Body of pancreas (tissue), 4 donors: Measurements from ENCODE around the gene NR4A3. TPM values are rescaled to one million over a fixed set of nuclear protein-coding genes. Genes with fewer than 3 reads are reported as not detected.
"Not testable (repeated sequence)": the region's sequence is repeated elsewhere in the genome, so short reads cannot be mapped to it uniquely, and the experiment has no call there.

ENCODE experiments used
- ATAC-seq: fragments of 150-250 bp; one replicate; pipeline ENCODE4 v1.9.1; 2016
- DNase-seq, 4 donors: peaks; one replicate each; pipeline ENCODE4 v3.0.0-alpha.2; 2019
- H3K27ac ChIP-seq, 4 donors: fragments of 200-600 bp; sonication (generic); 1 replicate in 3 of 4; 2 replicates in 1 of 4; pipeline versions ENCODE4 v1.5.1 to v1.6.1; 2016 to 2019; ENCODE audit warnings: mild to moderate bottlenecking in 1 of 4, mixed read lengths in 1 of 4, moderate library complexity in 1 of 4
- H3K27me3 ChIP-seq, 2 donors: fragments of 200-600 bp; sonication (generic); one replicate each; pipeline ENCODE4 v1.6.0; 2016; ENCODE audit warnings: mild to moderate bottlenecking in 1 of 2
- H3K36me3 ChIP-seq, 2 donors: fragments of 200-600 bp; sonication (generic); replicated peaks in 1 of 2; 2 replicates each; pipeline ENCODE4 v1.5.1; 2016; ENCODE audit warnings: low read depth in 2 of 2; ENCODE audit not compliant: insufficient read depth in 1 of 2
- H3K4me1 ChIP-seq: fragments of 200-600 bp; sonication (generic); one replicate; pipeline ENCODE4 v1.6.0; 2016
- H3K4me3 ChIP-seq, 2 donors: fragments of 200-600 bp; sonication (generic); 1 replicate in 1 of 2; 2 replicates in 1 of 2; pipeline ENCODE4 v1.5.1; 2016 to 2019
- H3K9me3 ChIP-seq, 3 donors: fragments of 200-600 bp; sonication (generic); 1 replicate in 2 of 3; 2 replicates in 1 of 3; pipeline ENCODE4 v1.5.1; 2016
- CTCF ChIP-seq, 7 experiments: fragments of 450-650 bp in 4 of 7; fragments of 200-600 bp in 3 of 7; sonication (generic) in 3 of 7; IDR thresholded peaks; one replicate each; pipeline ENCODE4 v1.5.1; 2016 to 2019; ENCODE audit warnings: antibody characterized with exemption in 7 of 7
- POLR2A ChIP-seq, 3 donors: fragments of 450-650 bp; IDR thresholded peaks; one replicate each; pipeline ENCODE4 v1.6.1; 2016; ENCODE audit warnings: antibody characterized with exemption in 3 of 3, mild to moderate bottlenecking in 2 of 3
- WGBS, 2 donors: methylation state at CpG; one replicate each; pipeline ENCODE4 v1.1.5; 2017; 5-methylcytosine and 5-hydroxymethylcytosine counted together
- intact Hi-C: fragments of 100-400 bp; cut with DNase I; formaldehyde crosslinking; loops from one replicate; pipeline ENCODE4 v1.15.1; 2023
- total RNA-seq, 2 donors: library from RNA; depleted of rRNA; stranded (reverse); fragments of >200 nt; gene quantifications; one replicate each; pipeline ENCODE4 v1.1.0, GENCODE V29; 2016

Gene NR4A3
- total RNA-seq, 2 donors from 2014 or later, result 1.0 to 8.9 TPM

- Histone ChIP-seq H3K4me1 (no peaks in the 10 kb centered on the region), H3K9me3 (no peaks in the 10 kb centered on the region), H3K36me3 (no peaks in the 10 kb centered on the region), H3K27ac (no peak overlapping the region), H3K4me3 (no peak overlapping the region), H3K27me3 (no peaks in the 10 kb centered on the region)
- 85% methylated on average over 8 of the region's 8 CpGs for WGBS, 2 donors
- no peak for TF ChIP-seq CTCF (IDR thresholded peaks at IDR 0.05)
- TF ChIP-seq POLR2A (IDR thresholded peaks at IDR 0.05), result no peak
- intact Hi-C loops, result no loop called here
- DNase-seq (no peak), ATAC-seq (no peak)
Observed at GRCh38 chr9:99855467-99856176, 33.9 kb downstream of the NR4A3 start.

- H3K9me3 ChIP-seq, H3K27ac ChIP-seq, H3K36me3 ChIP-seq, H3K4me1 ChIP-seq, DNase-seq, ATAC-seq, H3K4me3 ChIP-seq, intact Hi-C loops, H3K27me3 ChIP-seq: not testable (repeated sequence)
- WGBS, 2 donors, result 97 to 98% methylated on average over 3 of the region's 3 CpGs
Observed at GRCh38 chr9:99857576-99857975, 35.9 kb downstream of the NR4A3 start.

- no peaks in the 10 kb centered on the region for H3K9me3 ChIP-seq
- H3K36me3 ChIP-seq, result no peaks in the 10 kb centered on the region
- ATAC-seq (no peak), DNase-seq (no peak)
- no peaks in the 10 kb centered on the region for H3K27me3 ChIP-seq
- intact Hi-C loops, result no loop called here
- no peaks in the 10 kb centered on the region for H3K4me1 ChIP-seq
- WGBS, 2 donors, result 85 to 95% methylated on average over 3 of the region's 3 CpGs
- no peak for TF ChIP-seq CTCF (IDR thresholded peaks at IDR 0.05)
- no peak for TF ChIP-seq POLR2A (IDR thresholded peaks at IDR 0.05)
- H3K27ac ChIP-seq, result no peak overlapping the region
- H3K4me3 ChIP-seq, result no peak overlapping the region
Observed at GRCh38 chr9:99858087-99858486, 36.4 kb downstream of the NR4A3 start.

- H3K36me3 ChIP-seq, result no peaks in the 10 kb centered on the region
- no peak overlapping the region for H3K27ac ChIP-seq
- DNase-seq, result no peak
- intact Hi-C loops, result no loop called here
- no peak overlapping the region for H3K4me3 ChIP-seq
- no peak for ATAC-seq
- no peaks in the 10 kb centered on the region for H3K27me3 ChIP-seq
- H3K4me1 ChIP-seq, result no peaks in the 10 kb centered on the region
- TF ChIP-seq CTCF (IDR thresholded peaks at IDR 0.05) (no peak), POLR2A (IDR thresholded peaks at IDR 0.05) (no peak)
- H3K9me3 ChIP-seq, result no peaks in the 10 kb centered on the region
- 52 to 54% methylated on average over 5 of the region's 5 CpGs for WGBS, 2 donors
Observed at GRCh38 chr9:99859243-99859980, 37.7 kb downstream of the NR4A3 start.

- no peak for TF ChIP-seq POLR2A (IDR thresholded peaks at IDR 0.05)
- no peak for TF ChIP-seq CTCF (IDR thresholded peaks at IDR 0.05)
- DNase-seq (no peak), ATAC-seq (no peak)
- Histone ChIP-seq H3K9me3 (no peaks in the 10 kb centered on the region), H3K4me3 (no peak overlapping the region), H3K4me1 (no peaks in the 10 kb centered on the region), H3K27ac (no peak overlapping the region), H3K27me3 (no peaks in the 10 kb centered on the region), H3K36me3 (no peaks in the 10 kb centered on the region)
- WGBS, 2 donors, result 62 to 76% methylated on average over 1 of the region's 1 CpG
- intact Hi-C loops, result no loop called here
Observed at GRCh38 chr9:99860266-99860665, 38.6 kb downstream of the NR4A3 start.
